Nephron (organoid): ENCODE results near the gene COG4.

Experiments used
- H3K27ac Mint-ChIP-seq, 3 experiments: 2 replicates each; pipeline ENCODE4 v1.8.0; 2020; ENCODE audit warnings: mixed read lengths in 3 of 3, mild to moderate bottlenecking in 2 of 3, moderate library complexity in 1 of 3
- H3K27me3 Mint-ChIP-seq: 2 replicates; pipeline ENCODE4 v1.8.0; 2021; ENCODE audit warnings: low read depth, mild to moderate bottlenecking, moderate library complexity, mixed read lengths
- H3K36me3 Mint-ChIP-seq: 2 replicates; pipeline ENCODE4 v1.8.0; 2020; ENCODE audit warnings: low read depth, mixed read lengths
- H3K4me1 Mint-ChIP-seq: 2 replicates; pipeline ENCODE4 v1.8.0; 2020; ENCODE audit warnings: mixed read lengths
- H3K4me3 Mint-ChIP-seq, 3 experiments: 2 replicates each; pipeline ENCODE4 v1.8.0; 2020; ENCODE audit warnings: mild to moderate bottlenecking in 3 of 3, mixed read lengths in 3 of 3, moderate library complexity in 2 of 3
- H3K9me3 Mint-ChIP-seq: 2 replicates; pipeline ENCODE4 v1.8.0; 2020; ENCODE audit warnings: mixed read lengths
- TF ChIP-seq, protein P1 (sequence below), 3 experiments: fragments of 200-600 bp; sonication (generic); IDR thresholded peaks; one replicate each; pipeline ENCODE4 v1.5.0; 2021; ENCODE audit warnings: antibody characterized with exemption in 3 of 3; ENCODE audit not compliant: unreplicated experiment in 3 of 3

Gene COG4

DNA sequence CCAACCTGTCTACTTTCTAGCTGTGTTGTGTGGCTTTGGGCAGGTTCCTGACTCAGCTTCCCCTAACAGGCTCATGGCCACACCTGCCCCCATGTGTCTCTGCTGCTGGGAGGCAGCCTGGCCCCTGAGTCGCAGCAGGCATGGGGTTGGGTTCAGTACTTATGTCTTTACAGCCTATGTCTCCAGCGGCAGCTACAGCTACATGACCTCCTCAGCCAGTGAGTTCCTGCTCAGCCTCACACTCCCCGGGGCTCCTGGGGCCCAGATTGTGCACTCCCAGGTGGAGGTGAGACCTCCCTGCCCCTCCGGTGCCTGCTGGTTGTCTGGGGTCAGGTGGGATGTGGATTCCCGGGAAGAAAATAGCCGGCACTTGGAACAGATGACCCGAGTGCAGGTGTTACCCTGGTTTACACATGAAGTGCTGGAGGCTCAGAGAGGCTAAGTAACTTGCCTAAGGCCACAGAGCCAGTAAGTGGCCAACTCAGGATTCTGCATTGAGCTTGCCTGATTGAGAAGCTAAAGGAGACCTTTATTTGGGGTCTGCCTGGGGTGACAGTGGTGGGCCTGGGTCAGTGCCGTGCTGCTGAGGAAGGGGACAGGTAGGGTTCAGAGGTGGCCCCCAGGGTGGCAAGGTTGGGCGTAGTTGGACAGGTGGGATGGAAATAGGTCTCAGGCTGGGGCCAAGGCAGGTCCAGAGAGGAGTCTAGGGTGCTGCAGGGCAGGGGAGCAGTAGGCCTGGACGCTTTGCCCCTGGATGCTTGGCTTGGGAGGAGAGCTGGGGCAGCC is 53.0 kb downstream of the COG4 start:
- H3K4me3 Mint-ChIP-seq: no peak overlapping the region
- no peaks in the 10 kb centered on the region for H3K4me1 Mint-ChIP-seq
- H3K27me3 Mint-ChIP-seq: no peaks in the 10 kb centered on the region
- H3K27ac Mint-ChIP-seq: no peak overlapping the region
- H3K9me3 Mint-ChIP-seq: no peaks in the 10 kb centered on the region
- H3K36me3 Mint-ChIP-seq: no peaks in the 10 kb centered on the region
- TF ChIP-seq, protein P1, sequence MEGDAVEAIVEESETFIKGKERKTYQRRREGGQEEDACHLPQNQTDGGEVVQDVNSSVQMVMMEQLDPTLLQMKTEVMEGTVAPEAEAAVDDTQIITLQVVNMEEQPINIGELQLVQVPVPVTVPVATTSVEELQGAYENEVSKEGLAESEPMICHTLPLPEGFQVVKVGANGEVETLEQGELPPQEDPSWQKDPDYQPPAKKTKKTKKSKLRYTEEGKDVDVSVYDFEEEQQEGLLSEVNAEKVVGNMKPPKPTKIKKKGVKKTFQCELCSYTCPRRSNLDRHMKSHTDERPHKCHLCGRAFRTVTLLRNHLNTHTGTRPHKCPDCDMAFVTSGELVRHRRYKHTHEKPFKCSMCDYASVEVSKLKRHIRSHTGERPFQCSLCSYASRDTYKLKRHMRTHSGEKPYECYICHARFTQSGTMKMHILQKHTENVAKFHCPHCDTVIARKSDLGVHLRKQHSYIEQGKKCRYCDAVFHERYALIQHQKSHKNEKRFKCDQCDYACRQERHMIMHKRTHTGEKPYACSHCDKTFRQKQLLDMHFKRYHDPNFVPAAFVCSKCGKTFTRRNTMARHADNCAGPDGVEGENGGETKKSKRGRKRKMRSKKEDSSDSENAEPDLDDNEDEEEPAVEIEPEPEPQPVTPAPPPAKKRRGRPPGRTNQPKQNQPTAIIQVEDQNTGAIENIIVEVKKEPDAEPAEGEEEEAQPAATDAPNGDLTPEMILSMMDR (IDR thresholded peaks at IDR 0.05; ENCODE audit: unreplicated experiment in 3 of 3): no peak

DNA sequence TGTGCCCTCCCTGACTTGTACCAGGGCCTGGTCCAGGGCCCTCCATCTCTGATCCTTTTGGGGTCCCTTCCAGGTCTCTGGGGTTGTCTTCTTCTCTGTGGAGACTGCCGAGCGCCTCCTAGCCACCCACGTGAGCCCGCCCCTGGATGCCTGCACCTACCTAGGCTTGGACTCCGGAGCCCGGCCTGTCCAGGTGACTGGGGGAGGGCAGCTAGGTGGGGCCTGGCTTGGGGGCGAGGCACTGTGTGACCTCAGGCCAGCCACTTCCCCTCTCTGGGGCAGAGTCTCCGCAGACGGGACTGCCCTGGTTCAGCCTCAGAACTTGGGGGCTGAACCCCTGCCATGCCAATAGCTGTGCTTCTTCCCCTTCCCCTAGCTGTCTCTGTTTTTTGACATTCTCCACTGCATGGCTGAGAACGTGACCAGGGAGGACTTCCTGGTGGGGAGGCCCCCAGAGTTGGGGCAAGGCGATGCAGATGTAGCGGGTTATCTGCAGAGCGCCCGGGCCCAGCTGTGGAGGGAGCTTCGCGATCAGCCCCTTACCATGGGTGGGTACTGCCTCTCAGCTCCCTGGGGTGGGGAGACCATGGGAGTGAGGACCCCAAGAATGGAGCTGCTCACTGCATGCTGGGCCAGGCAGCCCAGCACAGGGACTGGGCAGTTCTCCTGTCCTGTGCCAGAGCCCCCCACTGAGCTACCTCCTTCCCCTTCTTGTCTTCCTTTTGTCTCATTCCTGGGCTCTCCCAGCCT is 54.4 kb downstream of the COG4 start:
- H3K27ac Mint-ChIP-seq: no peak overlapping the region
- no peaks in the 10 kb centered on the region for H3K9me3 Mint-ChIP-seq
- H3K4me3 Mint-ChIP-seq: no peak overlapping the region
- TF ChIP-seq, protein P1 (IDR thresholded peaks at IDR 0.05; ENCODE audit: unreplicated experiment in 3 of 3): no peak
- H3K4me1 Mint-ChIP-seq: no peaks in the 10 kb centered on the region
- H3K36me3 Mint-ChIP-seq: no peaks in the 10 kb centered on the region
- H3K27me3 Mint-ChIP-seq: no peaks in the 10 kb centered on the region

DNA sequence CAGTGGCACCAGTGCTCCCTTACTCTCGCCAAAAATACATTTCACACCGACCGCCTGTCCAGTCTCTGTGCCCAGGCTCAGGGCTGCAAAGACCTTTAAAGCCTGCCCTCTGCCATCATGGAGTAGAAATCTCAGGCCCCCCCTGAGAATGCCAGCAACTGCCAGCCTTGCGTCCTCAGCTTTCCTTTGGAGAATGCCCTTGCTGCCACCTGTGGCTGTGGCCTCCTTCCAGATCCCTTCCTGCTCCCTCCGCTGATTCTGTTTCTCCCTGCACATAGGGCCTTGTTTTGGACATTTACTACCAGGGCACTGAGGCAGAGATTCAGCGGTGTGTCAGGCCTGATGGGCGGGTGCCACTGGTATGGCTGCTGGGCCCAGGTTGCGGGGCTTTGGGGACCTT is 55.7 kb downstream of the COG4 start:
- Mint-ChIP-seq H3K36me3 (no peaks in the 10 kb centered on the region), H3K4me1 (no peaks in the 10 kb centered on the region), H3K27ac (no peak overlapping the region), H3K27me3 (no peaks in the 10 kb centered on the region), H3K9me3 (no peaks in the 10 kb centered on the region), H3K4me3 (no peak overlapping the region)
- TF ChIP-seq, protein P1 (IDR thresholded peaks at IDR 0.05; ENCODE audit: unreplicated experiment in 3 of 3): no peak

DNA sequence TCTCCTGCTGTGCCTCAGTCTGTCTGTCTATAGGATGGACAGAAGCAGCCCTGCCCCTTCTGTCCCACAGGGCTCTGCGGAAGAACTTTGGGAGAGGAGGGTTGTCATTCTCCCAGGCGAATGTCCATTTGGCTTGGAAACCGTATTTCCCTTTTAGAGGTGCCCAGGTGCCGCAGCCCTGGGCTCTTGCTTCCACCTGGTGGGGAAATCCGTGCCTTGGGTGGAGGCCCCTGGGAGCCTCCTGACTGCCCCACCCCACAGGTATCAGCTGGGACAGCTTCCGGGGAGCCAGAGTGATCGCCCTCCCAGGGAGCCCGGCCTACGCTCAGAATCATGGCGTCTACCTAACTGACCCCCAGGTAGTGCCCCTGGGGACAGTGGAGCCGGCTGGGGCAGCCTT is 56.2 kb downstream of the COG4 start:
- H3K27ac Mint-ChIP-seq: no peak overlapping the region
- TF ChIP-seq, protein P1 (IDR thresholded peaks at IDR 0.05; ENCODE audit: unreplicated experiment in 3 of 3): no peak
- H3K4me3 Mint-ChIP-seq: no peak overlapping the region
- H3K36me3 Mint-ChIP-seq: no peaks in the 10 kb centered on the region
- no peaks in the 10 kb centered on the region for H3K27me3 Mint-ChIP-seq
- H3K4me1 Mint-ChIP-seq: no peaks in the 10 kb centered on the region
- no peaks in the 10 kb centered on the region for H3K9me3 Mint-ChIP-seq

DNA sequence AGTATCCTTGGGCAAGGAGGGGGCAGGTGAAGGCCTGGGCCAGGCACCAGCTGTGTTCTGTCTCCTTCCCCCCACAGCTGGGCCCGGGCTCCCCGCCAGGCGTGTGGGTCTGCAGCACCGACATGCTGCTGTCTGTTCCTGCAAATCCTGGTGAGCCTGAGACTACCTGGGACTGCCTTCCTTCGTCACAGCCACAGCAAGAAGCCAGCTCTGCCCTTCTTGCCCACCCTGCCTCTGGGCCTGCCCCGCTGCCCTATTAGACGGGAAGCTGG is 56.6 kb downstream of the COG4 start:
- H3K27me3 Mint-ChIP-seq: no peaks in the 10 kb centered on the region
- H3K4me1 Mint-ChIP-seq: peaks cover 1% of the 10 kb centered on the region
- no peak overlapping the region for H3K27ac Mint-ChIP-seq
- no peak overlapping the region for H3K4me3 Mint-ChIP-seq
- TF ChIP-seq, protein P1 (IDR thresholded peaks at IDR 0.05; ENCODE audit: unreplicated experiment in 3 of 3): no peak
- no peaks in the 10 kb centered on the region for H3K36me3 Mint-ChIP-seq
- H3K9me3 Mint-ChIP-seq: no peaks in the 10 kb centered on the region
